Activated T-cell treated with anti-CD3 and anti-CD28 coated beads, Interleukin-2, amount 50 U/mL, for 72 hours (primary cell): ENCODE measurements around the gene GRM2. TPM values are rescaled to one million over a fixed set of nuclear protein-coding genes. Genes with fewer than 3 reads are reported as not detected.

Experiments
- ATAC-seq, 2 donors: fragments of 150-1000 bp; cut with Tn5 transposase; replicated peaks in 1 of 2; 2 replicates each; pipeline ENCODE4 v1.10.0; 2021; ENCODE audit warnings: moderate library complexity in 2 of 2, mild to moderate bottlenecking in 1 of 2
- DNase-seq, 2 donors: peaks; one replicate each; pipeline ENCODE4 v3.0.0; 2021 to 2022; ENCODE audit warnings: mixed read lengths in 1 of 2
- H3K27ac Mint-ChIP-seq: one replicate; pipeline ENCODE4 v1.8.0; 2022; ENCODE audit warnings: mild to moderate bottlenecking, moderate library complexity, mixed read lengths
- H3K27me3 Mint-ChIP-seq: one replicate; pipeline ENCODE4 v1.8.0; 2022; ENCODE audit warnings: low read depth, mixed read lengths
- H3K36me3 Mint-ChIP-seq, 2 donors: one replicate each; pipeline ENCODE4 v1.8.0; 2022; ENCODE audit warnings: mixed read lengths in 2 of 2, mild to moderate bottlenecking in 1 of 2; ENCODE audit not compliant: insufficient read depth in 2 of 2
- H3K4me1 Mint-ChIP-seq: one replicate; pipeline ENCODE4 v1.8.0; 2022; ENCODE audit warnings: low read depth, mixed read lengths
- H3K4me3 Mint-ChIP-seq, 2 donors: one replicate each; pipeline ENCODE4 v1.8.0; 2022; ENCODE audit warnings: mild to moderate bottlenecking in 2 of 2, mixed read lengths in 2 of 2, moderate library complexity in 2 of 2
- H3K9me3 Mint-ChIP-seq, 2 donors: one replicate each; pipeline ENCODE4 v1.8.0; 2022; ENCODE audit warnings: mixed read lengths in 2 of 2
- total RNA-seq, 2 donors: library from RNA; stranded (reverse); gene quantifications; one replicate each; pipeline ENCODE4 v1.2.3, GENCODE V29; 2022

Gene GRM2
- total RNA-seq, 2 donors from 2014 or later = 0.48 to 2.0 TPM

GRCh38 chr3:51759203-51759602 is 52.3 kb downstream of the GRM2 start:
- H3K4me1 Mint-ChIP-seq = no peaks in the 10 kb centered on the region
- H3K27me3 Mint-ChIP-seq = peaks cover 8% of the 10 kb centered on the region
- H3K9me3 Mint-ChIP-seq = peaks cover 2 to 22% of the 10 kb centered on the region in 2 donors
- ATAC-seq (no peak), DNase-seq (no peak)
- peaks cover 5 to 14% of the 10 kb centered on the region in 2 donors for H3K36me3 Mint-ChIP-seq
- no peak overlapping the region for H3K4me3 Mint-ChIP-seq
- H3K27ac Mint-ChIP-seq = no peak overlapping the region

Other genes starting within 250 kb of the GRM2 start
- gene DCAF1, start 207.1 kb upstream of the GRM2 start, total RNA-seq = 10 to 100 TPM; 28.2 to 32.0 TPM
- gene RAD54L2, start 168.3 kb upstream of the GRM2 start, total RNA-seq = 10 to 100 TPM; 32.8 to 41.7 TPM
- gene TEX264, start 35.8 kb upstream of the GRM2 start, total RNA-seq = 10 to 100 TPM; 37.8 to 48.0 TPM
- not detected for gene IQCF6, start 72.2 kb downstream of the GRM2 start, total RNA-seq
- not detected for gene IQCF2, start 154.5 kb downstream of the GRM2 start, total RNA-seq
- gene IQCF5, start 168.5 kb downstream of the GRM2 start, total RNA-seq = not detected
- gene IQCF1, start 196.3 kb downstream of the GRM2 start, total RNA-seq = not detected
- 10 to 100 TPM; 17.9 to 27.7 TPM for gene RRP9, start 234.8 kb downstream of the GRM2 start, total RNA-seq
- gene PARP3, start 235.3 kb downstream of the GRM2 start, total RNA-seq = 10 to 100 TPM; 22.9 to 27.1 TPM
- under 1 TPM in 1 of 2 donors, not detected in 1; 0.10 TPM for gene GPR62, start 248.3 kb downstream of the GRM2 start, total RNA-seq